AG20443 (cell line): Measurements from ENCODE around the gene VAC14.

Experiments used
- DNase-seq: peaks from one replicate; pipeline ENCODE4 v3.0.0; 2012; ENCODE audit warnings: low spot score, mixed read lengths

VAC14 gene

DNA sequence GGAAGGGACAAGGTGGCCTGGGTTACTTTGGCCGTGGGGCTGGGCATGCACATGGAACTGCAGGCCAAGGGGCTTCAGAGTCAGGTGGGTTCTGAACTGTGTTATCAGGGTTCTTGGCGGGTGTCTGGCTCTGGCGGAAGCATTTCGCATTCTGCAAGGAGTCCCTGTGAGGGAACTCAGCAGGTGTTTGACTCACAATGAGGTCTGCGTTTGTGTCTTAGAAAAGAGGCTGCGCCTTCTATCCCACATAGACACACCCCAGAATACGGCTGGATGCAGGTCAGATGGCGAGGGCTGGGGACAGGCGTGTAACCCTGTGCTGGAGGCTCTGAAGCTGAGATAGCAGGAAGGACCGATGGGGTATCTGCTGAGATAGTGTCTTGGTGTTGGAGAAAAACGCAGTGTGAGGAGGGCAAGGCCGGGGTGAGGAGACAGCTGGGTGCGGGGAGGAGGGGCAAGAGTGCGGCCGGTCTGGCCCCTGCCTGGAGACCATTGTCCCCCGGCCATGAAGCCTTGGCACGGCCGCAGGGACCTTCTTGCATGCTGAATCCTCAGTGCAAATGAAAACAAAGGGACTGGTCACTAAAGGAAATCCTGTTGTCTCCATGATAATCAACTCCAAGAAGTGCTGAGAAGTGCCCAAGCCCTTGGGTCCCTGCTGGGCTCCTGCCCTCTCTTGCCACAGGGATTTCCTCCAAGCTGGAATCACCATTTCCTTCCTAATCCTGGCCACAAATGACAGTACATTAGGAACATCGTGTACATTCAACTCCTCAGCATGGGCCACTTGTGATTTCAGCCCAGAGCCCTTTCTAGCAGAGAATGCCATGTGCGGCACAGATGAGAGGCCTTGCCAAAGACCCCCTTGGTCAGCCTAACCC lies 92.4 kb downstream of the VAC14 start:
- DNase-seq, result no peak

DNA sequence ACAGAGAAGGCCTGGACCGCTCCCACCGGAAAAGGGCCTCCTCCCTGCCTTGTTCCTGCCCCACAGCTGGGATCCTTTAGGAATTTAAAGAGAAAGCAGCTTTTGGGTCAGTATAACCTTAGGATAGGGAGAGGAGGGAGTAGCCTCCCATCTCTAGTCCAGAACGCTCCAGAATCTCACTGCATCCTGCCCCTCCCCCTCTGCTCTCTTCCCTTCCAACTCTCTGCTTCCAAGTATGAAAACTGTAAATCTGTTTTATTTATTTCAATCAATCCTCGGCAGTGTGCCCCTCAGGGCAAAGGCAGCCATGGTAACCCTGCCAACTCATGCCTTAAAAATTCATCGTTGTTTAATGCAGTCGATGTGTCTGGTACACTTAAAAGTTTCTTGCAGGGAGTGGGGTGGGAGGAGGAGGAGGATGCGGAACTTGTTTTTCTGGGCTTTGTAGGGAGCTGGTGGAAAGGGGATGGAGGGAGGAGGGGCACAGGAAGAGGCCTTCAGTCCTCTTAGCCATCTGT lies 94.0 kb downstream of the VAC14 start:
- peak; percentile 61 for DNase-seq

DNA sequence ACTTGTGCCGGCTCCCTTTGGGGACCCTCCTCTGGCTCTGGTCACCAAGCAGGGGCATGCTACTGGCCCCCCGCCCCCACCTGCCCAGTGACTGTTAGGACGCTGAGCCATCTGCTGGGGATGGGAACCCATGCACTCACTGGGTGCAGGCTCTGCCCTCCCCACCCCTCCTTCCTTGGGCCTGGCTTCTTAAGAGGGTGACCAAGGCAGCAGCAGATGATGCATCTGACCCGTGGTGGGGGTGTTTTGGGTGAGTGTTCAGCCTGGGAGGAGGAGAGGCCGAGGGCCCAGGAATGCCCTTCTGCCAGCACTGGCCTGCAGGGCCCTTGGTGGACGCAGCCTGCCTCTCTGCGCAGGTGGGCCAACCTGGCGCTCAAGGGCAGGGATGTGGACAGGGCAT lies 95.9 kb downstream of the VAC14 start:
- no peak for DNase-seq

DNA sequence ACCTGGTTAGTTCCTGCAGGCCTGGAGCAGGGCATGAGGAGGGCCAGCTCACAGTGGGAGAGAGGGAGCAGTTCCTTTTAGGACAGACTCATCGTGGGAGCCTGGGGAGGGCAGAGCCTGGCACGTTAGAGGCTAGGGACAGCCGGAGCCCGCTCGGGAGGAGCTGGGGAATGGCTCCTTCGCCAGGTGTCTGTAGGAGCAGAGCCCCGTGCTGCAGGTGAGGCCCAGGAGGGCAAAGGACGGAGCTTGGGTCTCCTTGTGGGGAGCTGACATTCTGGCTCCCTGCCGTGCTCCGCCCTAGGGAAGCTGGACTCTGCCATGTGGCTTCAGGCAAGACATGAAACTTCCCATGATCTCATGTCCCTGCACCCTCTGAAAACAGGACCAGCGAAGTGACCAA lies 96.4 kb downstream of the VAC14 start:
- no peak for DNase-seq

DNA sequence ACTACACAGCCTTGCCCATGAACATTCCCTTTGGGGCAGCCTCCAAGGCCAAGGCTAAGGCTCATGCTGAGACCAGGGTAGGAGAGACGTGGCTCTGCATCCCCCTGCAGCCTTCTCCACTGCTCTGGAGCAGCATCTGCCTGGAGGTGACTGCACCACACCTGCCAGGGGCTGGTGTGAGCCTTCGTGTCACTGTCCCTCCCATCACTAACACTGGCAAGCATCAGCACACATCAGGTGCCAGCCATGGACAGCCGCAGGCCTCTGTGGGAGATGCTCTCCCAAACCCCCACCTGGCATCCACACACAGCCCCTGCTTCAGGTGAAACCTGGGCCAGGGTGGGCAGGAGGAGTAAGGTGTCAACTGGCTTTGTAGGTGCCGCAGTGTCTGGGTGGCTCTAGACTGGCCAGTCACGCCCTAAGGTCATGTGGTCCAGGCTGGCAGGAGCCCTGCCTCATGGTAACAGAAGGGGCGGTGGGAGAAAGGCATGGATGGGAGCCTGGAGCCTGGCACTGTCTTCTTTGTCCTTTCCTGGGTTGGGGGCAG lies 97.0 kb downstream of the VAC14 start:
- DNase-seq, result no peak

DNA sequence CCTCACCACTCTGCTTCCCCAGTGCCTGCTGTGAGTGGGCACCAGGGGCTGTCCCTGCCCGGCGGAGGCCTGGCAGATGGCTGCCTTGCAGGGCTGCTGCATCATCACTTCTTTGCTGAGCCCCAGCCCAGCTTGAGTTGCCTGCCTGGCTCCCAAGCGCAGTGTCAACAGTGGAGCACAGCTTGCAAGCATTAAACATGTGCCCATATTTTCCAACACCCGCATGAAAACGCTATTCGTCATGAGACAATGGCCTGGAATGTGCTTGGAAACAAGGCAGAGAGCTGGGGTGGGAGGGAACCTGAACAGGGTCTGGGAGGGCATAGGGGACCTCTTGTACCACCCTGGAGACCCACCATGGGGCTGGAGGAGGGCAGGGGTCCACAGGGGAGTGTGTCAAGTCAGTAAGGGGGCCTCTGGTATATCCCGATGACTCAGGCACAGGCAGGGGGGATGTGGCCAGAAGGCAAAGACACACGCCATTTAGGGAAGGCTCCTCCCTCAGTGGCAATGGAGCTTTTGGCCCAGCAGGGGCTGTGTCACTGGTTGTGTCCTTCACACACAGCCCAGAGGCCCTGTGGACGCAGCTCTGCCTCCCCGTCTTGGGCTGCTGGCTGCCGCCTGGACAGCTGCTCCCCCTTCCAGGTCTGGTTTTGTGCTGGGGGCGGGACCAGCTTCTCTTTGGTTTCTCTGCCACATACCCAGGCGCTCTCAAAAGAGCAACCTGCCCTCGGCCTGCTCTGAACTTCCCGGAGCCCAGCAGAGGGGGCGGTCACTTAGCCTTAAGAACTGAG lies 97.7 kb downstream of the VAC14 start:
- peak; percentile 88 for DNase-seq

DNA sequence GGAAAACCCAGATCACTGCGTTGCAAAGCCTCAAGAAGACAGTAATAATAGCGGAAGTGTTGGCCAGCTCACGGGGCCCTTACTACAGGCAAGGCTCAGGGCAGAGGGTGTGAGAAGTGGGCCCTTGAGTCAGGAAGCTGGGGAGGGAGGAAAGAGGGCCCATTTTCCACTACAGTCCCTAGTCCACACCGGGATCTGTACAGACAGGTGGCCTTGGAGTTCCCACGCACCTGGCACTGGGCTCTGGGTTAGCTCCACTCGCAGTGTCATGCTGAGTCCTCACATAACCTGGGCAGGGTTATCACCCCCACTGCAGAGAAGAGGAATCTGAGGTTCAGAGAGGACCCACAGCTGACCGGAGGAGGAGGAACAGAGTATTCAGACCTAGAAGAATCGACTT lies 98.3 kb downstream of the VAC14 start:
- DNase-seq, result no peak

DNA sequence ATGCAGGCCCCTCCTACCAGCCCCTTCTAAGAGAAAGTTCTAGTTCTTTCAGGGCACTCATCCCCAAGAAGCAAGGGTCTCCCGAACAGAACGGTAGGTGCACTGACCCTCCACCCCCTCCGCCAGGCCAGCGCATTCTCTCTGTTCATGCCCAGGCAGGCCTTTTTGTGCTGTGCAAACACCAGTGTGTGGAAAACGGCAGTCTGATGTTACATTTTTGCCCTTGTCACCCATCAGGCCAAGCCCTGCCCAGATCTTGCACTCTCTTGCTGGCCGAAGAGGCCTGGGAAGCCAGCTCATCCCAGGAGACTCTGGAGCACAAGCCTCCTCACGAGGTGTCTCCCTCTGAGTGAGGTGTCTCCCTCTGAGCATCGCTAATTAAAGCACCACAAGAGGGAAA lies 99.0 kb downstream of the VAC14 start:
- no peak for DNase-seq

DNA sequence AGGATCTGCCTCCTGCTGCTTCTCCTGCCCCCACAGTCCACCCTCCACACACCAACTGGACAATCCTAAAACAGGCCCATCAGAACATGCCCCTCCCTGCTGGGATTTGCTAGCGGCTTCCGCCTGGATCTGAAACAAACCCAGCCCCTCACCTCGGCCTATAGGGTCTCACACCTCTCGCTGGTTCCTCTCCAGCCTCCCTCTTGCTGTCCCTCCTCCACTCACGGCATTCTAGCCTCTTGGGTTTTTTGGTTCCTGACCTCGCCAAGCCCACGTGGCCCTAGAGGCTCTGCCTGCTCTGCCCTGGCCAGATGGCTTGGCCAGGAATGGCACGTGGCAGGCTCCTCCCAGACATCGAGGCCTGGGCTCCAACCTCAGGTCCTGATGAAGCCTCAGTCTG lies 99.4 kb downstream of the VAC14 start:
- no peak for DNase-seq

DNA sequence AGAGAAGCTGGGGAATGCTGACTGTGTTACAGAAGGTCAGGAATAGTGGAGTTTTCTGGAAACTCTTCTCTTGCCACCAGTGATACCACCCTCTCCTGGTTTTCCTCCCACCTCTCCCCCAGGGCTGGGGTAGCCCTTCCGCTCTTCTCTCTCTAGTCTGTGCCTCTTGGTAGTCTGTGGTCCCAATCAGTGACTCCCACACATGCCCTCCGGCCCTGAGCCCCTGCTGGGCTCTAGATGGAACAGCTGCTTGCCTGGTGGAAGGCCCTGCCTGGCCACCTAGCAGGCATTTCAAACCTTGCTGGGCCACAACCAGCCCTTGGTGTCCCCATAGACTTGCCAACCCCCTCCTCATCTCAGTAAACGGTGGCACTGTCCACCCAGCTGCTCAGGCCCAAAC lies 99.9 kb downstream of the VAC14 start:
- no peak for DNase-seq

DNA sequence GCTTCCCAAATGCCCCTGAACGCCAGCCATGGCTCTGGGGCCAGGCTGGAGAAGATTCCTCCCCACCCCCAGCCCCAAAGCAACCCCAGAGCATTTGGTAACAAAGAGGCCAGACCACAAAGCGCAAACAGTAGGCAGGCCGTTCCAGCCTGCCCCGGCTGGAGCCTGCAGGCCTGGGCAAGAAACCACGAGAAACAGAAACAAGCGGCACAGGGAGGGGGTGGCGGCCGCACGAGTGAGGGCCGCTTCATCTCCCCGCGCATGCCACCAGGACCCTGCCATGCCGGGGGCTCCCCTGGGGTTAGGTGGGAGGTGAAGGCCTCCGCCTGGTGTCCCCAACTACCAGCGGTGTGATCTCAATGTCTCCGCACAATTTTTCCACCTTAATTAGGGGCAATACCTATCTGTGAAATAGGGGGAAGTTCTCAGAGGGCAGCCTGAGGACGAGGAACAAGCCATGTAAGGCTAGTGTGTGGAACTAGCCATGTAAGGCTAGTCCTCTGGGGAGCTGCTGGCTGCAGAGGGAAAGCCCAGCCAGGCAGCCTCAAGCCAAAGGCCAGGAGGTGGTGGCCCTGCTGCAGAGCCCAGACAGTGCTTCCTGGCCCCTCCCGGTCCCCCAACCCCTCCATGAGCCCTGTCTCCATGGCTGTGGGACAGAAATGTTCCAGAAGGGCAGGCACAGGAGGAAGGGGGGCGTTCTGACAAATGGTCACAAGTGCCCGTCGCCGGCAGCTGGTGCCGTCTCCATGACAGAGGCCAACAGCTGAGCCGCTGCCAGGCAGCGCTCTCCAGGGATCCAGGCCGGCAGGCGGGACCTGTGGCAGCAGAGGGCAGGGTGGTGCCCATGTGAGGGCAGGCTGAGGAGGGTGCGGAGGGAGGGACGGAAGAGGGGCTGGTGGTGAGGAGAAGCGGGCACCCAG lies 100.6 kb downstream of the VAC14 start:
- DNase-seq, result no peak

DNA sequence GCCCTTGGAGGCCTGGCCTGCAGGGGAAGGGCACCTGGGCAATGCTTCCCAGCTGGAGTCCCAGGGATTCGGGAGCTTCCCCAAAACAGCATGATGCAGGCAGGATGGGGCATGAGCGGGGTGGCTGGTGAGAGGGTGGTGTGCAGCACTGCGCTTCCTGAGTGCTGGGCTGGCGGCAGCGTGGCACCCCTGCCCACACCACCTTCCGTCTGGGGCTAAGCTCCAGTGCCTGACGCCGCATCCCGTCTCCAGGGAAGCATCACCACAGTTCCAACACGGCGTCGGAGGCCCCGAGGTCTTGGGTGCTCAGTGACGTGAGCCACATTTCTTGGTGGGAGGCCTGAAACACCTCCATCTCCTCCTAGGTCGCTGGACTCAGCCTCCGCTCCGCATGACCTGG lies 101.3 kb downstream of the VAC14 start:
- no peak for DNase-seq

DNA sequence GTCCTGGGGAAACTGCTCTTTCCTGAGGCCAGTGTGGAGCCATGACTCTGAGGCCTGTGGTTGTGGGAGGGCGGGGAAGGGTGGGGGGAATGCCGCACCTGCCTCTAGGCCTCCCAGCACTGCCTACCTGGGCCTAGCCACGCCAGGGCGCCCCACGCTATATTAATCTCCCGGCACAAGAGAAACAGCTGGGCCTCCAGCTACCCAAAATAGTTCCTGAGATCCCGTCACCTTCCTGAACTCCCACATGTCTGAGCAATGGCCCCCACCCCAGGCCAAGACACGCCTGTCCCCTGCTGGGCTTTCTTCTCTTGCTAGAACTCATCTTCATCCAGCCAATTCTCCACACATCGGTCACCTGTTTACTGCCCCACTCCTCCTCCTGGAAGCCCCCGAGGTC lies 102.1 kb downstream of the VAC14 start:
- DNase-seq, result no peak

DNA sequence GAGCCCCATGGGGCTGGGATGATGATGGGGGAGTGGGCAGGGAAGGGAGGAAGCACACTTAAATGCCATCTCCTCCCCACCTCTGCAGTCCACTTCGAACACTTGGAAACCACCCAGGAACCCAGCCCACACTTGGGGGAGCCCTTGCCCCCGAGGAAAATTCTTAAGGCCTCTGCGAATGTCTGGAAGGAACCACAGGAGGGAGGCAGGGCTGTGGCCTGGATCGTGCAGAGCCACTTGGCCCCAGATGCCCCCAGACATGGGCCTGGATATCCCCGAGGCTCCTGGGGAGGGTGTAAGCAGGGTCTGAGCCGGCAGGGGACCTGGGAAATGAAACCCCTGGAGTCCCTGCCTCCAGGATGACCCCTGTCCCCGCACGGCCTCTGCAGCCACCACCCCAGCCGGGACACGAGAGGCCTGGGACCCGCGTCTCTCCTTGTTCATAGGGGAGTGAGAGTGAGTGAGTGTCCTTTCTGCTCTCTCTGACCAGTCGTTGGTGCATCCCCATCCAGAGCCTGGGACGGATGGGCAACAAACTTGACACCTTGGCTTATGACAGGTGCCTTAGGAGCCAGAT lies 103.3 kb downstream of the VAC14 start:
- peak; percentile 67 for DNase-seq

DNA sequence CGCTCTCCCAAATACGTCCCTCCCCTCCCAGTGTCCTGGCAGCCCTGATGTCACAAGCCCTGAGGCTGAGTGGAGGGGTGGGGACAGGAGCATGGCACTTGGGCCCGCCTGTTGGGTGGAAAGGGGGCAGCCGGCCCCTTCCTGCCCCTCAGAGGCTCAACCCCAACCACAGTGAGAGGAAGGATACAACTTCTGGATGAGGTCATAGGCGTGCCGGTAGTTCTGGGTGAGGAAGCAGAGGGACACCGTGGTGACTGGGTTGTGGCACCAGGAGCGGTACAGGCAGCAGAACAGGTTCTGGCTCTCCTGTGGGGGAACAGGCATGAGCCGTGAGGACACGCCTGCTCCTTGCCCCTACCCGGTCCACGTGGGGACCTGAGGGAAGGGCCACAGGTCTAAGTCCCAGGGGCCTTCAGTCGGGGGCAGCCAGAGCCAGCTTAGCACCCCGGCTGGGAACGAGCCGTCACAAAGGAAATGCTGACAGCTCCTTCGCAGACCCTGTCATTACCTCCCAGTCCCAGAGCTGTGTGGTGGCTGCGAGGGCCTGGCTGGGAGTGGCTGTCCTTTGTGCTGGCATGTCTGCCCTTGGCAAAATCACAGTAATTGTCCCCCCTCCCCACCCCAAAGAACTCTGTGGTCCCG lies 103.9 kb downstream of the VAC14 start:
- no peak for DNase-seq

DNA sequence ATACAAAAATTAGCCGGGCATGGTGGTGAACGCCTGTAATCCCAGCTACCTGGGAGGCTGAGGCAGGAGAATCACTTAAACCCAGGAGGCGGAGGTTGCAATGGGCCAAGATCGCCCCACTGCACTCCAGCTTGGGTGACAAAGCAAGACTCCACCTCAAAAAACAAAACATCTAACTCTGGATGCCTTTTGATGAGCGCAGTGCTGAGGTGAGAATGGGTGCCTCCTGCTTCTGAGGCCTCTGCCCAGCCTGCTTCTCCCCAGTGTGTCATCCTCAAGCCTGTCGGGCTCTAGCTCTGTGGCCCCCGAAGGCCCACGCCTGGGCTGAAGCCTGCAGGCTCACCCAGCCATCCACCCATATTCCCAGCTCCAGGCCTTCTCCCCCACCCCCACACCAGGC lies 104.6 kb downstream of the VAC14 start:
- no peak for DNase-seq

DNA sequence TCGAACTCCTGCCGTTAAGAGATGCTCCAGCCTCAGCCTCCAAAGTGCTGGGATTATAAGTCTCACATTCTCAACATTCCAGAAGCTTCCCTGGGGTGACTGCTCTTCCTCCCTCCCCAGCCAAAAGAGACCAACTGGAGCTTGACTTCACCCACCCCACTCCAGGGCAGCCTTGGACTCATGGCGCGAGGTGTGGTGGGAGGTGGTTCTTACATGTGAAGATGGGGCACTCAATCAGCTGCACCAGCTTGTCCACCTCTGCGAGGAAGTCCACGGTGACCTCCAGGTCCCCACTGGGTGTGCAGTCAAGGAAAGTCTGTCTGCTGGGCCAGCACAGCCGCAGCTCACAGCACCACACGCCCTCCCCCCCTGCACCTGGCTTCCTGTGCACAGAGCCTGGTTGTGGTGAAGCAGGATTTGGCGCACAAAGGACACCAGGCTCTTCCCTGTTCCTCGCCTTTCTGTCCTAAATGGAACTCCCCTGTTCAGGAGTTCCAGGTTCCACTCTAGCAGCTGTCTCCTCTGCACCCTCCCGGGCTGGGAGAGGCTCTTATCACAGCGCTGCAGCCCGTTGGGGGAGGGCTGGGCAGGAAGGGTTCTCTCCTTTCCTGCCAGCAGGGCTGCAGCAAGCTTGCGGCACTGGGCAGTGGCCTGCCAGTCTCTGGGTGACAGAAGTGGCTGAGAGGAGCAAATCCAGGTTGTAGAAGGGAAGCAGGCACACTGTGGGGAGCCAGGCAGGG lies 105.5 kb downstream of the VAC14 start:
- DNase-seq, result no peak

DNA sequence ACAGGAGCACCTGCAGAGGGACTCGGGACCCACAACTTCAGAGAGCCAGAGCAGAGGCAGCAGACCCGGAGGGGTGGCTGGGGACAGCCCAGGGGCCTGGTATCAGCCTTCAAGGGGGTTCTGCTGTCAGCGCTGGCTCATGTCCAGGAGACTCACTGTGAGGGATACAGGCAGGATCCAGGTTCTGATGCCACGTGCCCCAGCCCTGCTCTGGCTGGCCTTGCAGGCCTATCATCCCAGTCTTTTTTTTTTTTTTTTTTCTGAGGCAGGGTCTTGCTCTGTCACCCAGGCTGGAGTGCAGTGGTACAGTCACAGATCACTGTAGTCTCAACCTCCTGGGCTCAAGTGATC lies 106.1 kb downstream of the VAC14 start:
- no peak for DNase-seq

DNA sequence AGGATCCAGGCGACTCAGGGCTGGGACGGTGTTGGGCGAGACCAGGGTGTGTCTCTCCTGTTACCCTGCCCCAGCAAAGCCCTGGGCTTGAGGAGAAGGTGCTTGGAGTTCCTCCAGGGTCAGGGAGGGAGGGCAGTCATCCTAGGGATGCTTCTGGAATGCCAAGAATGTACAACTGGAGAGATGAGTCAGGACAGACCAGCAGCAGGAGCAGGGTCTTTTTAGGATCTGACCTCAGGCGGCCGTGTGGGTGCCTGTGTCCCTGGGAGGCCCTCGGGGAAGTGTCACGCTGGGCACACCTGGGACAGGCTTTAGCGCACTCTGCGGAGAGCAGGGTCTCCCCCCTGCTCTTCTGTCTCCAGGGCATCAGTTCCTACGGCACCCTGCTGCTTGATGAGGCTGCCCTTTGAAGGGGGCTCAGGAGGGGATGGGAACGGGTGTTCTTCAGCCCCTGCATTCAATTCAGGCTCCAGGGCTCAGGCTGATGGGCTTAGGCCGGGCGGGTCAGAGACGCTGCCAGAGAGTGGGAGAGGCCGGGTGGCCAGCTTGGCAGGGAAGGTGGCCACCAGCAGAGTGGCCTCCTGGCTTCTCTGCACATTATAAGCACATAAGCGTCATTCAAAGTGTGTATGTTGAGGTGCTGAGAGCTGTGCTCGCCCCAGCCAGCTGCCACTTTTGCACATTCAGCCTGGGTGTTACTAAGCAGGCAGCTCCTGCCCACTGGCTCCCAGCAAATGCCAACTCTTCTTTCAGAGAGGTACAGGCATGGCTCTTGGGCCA lies 106.7 kb downstream of the VAC14 start:
- DNase-seq, result peak; percentile 89
